GM12892 (cell line): ENCODE measurements around the gene OSBPL6.

Experiments
- POLR2A ChIP-seq: IDR thresholded peaks from 2 replicates; pipeline ENCODE4 v1.6.1; 2011; ENCODE audit warnings: low read depth, low read length, control low read depth
- POLR2AphosphoS5 ChIP-seq: IDR thresholded peaks from 2 replicates; pipeline ENCODE4 v1.6.1; 2011; ENCODE audit warnings: low read depth, low read length, control low read depth
- TAF1 ChIP-seq: IDR thresholded peaks from 2 replicates; pipeline ENCODE4 v1.6.1; 2011; ENCODE audit warnings: low read depth, mild to moderate bottlenecking, control low read depth, low read length, borderline replicate concordance

- TF ChIP-seq POLR2A (no peak), POLR2AphosphoS5 (no peak), TAF1 (no peak)
Observed at GRCh38 chr2:178315488-178315948, 121.2 kb downstream of the OSBPL6 start.
